ENCODE data around the gene PALM.
A peak's percentile ranks its signal among the peaks of the same experiment; 100 is the strongest.
"Not testable (repeated sequence)": the region's sequence is repeated elsewhere in the genome, so short reads cannot be mapped to it uniquely, and the experiment has no call there.

PALM gene, protein sequence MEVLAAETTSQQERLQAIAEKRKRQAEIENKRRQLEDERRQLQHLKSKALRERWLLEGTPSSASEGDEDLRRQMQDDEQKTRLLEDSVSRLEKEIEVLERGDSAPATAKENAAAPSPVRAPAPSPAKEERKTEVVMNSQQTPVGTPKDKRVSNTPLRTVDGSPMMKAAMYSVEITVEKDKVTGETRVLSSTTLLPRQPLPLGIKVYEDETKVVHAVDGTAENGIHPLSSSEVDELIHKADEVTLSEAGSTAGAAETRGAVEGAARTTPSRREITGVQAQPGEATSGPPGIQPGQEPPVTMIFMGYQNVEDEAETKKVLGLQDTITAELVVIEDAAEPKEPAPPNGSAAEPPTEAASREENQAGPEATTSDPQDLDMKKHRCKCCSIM

DNA sequence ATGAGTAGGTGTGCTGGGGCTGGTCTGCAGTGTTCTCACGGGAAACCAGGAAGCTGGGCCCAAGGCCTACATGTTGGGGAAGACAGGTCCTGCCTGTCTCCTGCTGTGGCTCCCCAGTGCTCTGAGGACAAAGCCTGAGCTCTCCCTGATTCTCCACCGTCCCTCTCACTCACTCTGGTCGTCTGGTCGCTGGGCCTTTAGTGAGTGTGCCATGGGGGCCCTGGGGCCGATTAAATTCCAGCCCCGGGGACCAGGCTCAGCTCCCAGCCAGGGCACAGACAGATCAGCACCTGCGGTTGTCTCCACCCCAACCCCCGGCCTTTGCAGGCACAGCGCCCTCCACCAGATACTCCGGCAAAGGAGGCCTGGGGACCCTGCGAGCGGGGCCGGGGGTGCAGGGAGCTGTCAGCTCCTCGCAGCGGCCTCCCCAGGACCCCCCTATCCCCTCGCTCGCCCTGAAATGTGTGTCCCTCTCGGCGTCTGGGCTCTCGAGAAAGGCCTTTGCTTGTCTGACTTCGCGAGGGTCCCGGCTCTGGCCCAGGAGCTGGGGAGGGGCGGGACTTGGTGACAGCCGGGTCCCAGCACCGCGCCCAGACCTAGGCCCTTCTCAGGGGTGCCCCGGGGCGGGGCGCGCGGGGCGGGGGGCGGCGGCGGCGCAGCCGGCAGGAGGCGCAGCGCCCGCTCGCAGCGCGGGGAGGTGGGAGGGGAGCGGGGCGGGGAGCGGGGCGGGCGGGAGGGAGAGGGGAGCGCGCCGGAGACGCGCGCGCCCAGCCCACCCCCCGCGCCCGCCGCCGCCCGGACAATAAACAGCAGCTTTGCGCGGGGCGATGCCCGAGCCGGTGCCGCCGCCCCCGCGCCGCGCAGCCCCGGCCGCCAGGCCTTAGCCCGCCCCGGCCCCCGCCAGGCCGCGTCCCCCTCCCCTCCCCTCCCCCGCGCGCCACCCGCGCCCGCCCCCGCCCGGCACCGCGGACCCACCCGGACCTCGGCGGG is at the start of gene PALM:
Gene PALM, plus strand, starts transcription at position 782 of the 990 bp plus-strand sequence. CDS start 212 bp downstream, outside the sequence.
- DNase-seq (ENCODE audit: extremely low read depth in 1 of 2, low read depth in 1 of 2) = no peak

DNA sequence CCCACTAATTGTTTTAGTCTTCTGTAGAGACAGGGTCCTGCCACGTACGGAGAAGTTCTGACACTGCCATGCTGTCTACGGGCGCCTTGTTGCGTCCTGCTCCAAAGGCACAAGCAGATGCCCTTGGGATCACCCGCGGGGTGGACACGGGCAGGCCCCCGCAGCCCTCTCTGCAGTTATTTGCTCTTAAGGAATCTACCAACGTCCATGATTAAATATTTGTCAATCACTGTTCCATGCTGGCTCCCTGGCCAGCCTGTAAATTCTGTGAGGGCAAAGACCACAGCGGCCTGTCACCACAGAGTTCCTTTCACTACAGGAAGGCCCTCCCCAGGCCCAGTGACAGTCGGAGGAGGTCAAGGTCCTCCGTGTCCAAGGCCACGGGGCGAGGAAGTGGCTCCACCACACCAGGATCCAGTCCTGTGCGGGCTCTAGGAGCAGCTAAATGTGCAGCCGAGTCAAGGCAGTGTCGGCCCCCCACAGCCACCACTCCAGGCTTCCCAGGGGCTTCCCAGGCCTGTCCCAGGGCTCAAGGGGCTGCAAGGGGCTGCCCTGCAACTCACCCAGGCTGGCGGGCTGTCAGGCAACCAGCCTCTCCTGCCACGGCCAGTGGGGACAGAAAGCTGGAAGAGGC is 47.8 kb upstream of the PALM start:
- no peak for DNase-seq (ENCODE audit: extremely low read depth in 1 of 2, low read depth in 1 of 2)

DNA sequence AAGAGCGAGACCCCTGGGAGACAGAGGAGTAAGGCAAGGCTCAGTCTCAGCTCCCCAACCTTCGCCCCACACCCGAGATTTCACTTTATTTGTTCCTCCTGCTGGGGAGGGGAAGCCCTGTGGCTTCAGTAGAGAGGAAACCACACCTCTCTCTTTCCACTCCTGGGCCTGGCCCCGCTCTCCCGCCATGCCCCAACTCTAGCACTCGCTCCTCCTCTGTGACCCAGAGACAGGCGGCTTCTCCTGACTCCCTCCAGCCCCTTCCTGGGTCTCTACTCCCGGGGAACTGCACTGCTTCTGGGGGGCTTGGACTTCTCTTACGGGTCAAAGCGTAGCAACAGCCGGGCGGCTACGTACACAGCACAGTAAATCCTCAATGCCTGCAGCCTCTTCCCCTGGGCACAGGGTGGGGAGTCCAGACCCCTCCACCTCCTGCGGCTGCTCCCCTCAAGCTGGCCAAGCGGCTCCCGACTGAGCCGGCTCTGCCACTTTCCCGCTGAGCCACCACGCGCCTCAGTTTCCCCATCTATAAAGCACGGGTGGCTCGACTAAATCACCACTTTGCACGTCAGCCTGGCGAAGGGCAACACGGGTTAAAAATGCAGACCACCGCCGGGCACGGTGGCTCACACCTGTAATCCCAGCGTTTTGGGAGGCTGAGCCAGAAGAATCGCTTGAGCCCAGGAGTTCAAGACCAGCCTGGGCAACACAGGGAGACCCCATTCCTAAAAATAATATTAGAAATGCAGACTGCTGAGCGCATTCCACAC is 47.1 kb upstream of the PALM start:
- DNase-seq (ENCODE audit: extremely low read depth in 1 of 2, low read depth in 1 of 2) = peak; percentile 43 to 52

DNA sequence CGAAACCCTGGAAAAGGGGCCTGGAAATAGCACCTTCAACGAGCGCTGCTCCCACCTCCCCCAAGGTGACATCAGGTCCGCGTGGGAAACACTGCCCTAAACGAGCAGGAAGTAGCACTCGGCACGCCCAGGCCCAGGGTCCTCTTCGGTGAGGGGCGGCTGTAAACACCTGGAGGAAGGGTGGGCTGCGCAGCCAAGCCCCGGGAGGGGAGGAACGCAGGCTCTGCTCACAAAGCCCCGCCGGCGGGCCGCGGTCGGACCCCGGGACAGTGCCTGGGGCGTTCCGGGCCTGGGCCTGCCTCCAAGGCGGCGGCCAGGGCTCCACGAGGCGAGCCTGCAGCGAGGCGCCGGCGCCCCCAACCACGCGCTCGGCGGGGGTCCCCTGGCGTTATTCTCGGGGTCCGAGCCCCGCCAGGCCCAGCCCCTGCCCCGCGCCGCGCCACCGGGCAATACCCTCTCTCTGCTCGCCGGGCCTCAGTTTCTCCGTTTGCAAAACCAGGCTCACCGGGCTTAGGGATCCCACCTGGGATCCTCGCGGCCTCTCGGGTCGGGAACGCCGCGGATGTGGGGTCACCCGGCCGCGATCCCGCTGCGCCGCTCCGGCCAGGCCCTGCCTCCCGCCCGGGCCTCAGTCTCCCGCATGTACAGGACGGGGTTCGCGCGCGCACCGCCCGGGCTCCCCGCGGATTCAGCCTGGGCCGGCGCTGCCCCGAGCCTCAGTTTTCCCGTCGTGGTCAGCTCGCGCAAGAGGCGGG is 46.4 kb upstream of the PALM start:
- DNase-seq (ENCODE audit: extremely low read depth in 1 of 2, low read depth in 1 of 2) = peak; percentile 44 to 70

DNA sequence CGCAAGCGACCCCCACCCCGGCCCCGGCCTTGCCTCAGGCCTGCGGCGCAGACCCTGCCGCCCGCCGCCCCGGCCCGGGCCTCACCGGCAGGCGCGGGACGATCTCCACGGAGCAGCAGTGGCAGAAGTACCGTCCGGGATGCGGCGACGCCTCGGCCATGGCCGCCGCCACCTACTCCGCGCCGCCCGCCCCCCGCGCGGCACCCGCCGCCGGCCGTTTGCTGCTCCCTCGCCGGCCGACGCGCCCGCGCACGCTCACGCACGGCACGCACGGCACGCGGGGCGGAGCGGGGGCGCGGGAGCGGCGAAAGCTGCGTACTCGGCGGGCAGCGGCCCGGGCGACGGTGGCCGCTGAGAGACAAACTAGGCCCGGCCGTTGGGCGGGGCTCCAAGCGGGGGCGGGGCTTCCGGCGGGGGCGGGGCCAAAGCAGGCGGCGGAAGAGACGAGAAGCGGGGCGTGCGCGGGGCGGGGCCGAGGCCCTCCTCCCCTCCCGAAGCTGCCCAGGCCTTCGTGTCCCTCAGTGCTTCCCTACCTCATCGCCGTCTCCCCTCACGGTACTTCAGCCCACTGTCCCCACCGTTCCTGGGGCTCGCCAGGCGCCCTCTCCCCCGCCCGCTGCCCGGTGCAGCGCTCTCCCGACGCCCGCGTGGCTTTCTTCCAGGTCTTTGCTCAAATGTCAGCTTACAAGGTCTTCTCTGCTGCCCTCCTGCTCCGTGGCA is 45.6 kb upstream of the PALM start, which contains the start of gene RNF126:
Gene RNF126, minus strand, starts transcription at position 253 of the 720 bp plus-strand sequence. Its CDS starts 93 bp downstream, at position 160.
- peak; percentile 83 to 91 for DNase-seq (ENCODE audit: extremely low read depth in 1 of 2, low read depth in 1 of 2)

DNA sequence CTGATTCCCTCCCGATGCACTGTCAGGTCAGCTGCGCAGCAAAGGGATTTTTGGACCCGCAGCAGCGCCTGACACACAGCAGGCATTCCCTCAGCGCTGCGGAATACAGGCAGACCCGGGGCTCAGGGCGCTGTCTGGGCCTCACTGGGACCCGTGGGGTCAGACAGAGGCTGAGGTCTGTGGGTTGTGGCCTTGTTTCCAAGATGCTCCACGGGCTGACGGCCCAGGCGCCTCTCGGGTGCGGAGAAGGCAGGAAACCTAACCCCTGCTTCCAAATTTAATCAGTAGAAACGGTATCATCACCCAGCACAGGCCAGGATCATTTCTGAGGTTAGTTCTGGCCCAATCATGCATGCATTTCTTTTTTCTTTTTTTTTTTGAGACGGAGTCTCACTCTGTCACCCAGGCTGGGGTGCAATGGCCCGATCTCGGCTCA is 45.0 kb upstream of the PALM start:
- DNase-seq (ENCODE audit: extremely low read depth in 1 of 2, low read depth in 1 of 2) = no peak

DNA sequence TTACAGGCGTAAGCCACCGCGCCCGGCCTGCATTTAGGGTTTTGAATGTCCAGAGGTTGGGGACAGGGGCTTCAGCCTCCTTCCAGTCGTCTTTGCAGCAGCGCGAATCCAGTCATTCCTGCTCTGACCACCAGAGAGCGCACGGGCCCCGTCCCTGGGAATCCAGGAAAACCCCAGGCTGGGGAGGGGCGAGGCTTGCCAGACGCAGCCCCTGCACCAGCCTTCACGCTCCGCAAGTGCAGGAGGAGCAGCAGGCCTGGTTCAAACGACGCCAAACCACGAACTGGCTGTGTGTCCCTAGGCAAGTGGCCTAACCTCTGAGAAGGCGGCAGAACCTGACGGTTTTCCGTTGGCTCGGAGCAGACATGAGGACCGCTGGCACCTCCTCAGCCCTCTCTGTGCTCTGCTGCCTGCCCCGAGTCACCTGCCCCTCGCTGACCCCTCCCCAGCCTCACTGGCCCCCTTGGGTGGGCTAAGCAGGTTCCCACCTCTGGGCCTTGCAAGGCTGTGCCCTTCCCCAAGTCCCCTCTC is 43.8 kb upstream of the PALM start:
- DNase-seq (ENCODE audit: extremely low read depth in 1 of 2, low read depth in 1 of 2) = peak; percentile 58 to 69

DNA sequence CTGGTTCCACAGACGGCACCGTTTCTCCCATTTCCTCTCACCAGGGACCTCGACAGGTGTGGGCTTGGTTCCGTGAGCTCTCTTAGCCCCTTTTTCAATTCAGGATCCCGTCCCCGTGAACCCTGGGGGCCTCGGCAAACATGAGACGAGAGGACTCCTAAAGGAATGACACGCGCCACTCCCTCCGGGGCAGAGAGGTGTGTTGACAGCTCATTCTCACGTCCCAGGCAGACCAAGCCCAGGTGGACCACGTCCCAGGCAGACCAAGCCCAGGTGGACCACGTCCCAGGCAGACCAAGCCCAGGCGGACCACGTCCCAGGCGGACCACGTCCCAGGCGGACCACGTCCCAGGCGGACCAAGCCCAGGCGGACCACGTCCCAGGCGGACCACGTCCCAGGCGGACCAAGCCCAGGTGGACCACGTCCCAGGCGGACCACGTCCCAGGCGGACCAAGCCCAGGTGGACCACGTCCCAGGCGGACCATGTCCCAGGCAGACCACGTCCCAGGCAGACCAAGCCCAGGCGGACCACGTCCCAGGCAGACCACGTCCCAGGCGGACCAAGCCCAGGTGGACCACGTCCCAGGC is 41.7 kb upstream of the PALM start:
- DNase-seq (ENCODE audit: extremely low read depth in 1 of 2, low read depth in 1 of 2) = not testable (repeated sequence)

DNA sequence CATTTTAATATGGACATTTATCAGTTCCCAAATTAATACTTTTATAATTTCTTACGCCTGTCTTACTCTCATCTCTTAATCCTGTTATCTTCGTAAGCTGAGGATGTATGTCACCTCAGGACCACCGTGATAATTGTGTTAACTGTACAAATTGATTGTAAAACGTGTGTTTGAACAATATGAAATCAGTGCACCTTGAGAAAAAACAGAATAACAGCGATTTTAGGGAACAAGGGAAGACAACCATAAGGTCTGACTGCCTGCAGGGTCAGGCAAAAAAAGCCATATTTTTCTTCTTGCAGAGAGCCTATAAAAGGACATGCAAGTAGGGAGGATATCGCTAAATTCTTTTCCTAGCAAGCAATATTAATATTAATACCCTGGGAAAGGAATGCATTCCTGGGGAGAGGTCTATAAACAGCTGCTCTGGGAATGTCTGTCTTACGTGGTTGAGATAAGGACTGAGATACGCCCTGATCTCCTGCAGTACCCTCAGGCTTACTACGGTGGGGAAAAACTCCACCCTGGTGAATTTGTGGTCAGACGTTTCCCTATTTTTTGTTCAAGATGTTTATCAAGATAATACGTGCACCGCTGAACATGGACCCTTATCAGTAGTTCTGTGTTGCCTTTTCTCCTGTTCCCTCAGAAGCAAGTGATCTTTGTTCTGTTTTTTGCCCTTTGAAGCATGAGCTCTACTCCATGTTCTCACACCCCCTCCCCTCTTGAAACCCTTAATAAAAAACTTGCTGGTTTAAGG is 39.9 kb upstream of the PALM start:
- not testable (repeated sequence) for DNase-seq (ENCODE audit: extremely low read depth in 1 of 2, low read depth in 1 of 2)

DNA sequence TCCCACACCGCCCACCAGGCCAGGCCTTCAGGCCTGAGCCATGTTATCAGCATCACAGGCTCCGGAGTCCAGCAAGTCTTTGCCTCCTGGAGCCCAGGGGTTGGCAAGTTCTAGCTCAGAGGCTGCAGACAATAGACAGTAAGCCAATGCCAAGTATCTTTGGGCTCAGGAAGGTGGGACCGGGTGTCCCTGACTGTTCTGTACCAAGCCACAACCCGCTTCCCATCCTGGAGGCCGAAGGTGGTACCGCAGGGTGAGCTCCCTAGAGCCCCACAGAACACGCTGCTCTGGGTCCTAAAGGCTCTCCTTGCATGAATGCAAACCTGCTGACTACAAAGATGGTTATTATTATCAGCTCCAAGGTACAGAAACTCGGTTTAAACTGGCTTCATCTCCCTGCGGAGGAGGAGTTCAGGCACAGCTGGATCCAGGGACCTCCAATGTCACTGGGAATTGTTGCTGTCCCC is 38.1 kb upstream of the PALM start:
- DNase-seq (ENCODE audit: extremely low read depth in 1 of 2, low read depth in 1 of 2) = no peak

DNA sequence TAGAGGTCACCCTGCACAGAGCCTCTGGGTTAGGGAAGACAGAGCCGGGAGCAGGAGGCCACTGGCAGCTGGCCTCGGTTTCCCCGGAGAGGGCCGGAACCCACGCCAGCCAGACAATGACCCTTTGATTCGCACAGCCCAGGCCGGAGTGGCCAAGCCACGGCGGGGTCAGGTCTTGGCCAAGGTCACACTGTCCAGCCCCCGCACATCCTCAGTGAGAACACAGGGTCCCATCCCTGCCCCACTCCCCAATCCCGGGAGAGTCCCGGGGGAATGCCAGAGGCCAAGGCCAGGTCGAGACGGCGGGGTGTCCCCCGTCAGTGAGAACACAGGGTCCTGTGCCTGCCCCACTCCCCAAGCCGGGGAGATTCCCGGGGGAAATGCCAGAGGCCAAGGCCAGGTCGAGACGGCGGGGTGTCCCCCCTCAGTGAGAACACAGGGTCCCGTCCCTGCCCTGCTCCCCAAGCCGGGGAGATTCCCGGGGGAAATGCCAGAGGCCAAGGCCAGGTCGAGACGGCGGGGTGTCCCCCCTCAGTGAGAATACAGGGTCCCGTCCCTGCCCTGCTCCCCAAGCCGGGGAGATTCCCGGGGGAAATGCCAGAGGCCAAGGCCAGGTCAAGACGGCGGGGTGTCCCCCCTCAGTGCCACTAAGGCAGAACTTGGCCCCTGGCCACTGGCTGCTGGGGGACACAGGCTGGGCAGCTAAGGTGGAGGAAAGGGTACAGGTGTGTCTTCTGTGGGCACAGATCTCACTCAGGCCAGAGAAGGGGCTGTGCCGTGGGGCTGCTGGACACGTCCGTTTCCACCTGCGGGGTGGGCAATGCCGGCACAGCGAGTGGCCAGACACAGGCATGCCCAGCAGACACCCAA is 34.2 kb upstream of the PALM start:
- no peak for DNase-seq (ENCODE audit: extremely low read depth in 1 of 2, low read depth in 1 of 2)

DNA sequence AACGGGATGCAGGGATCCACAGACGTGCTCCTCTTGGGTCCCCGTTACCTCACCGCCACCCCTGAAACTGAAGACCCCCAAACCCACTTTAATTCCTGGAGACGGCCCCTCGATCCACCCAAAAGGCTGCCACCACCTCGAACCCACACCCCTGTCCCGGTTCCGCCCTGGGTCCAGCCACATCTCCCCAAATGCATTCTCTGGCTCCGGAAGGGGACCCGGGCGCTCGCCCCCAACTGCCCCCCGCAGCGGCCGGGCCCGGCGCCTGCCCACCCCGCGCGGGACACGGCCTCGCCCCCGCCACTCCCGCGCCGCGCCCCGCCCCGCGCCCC is 32.8 kb upstream of the PALM start:
- DNase-seq (ENCODE audit: extremely low read depth in 1 of 2, low read depth in 1 of 2) = no peak

DNA sequence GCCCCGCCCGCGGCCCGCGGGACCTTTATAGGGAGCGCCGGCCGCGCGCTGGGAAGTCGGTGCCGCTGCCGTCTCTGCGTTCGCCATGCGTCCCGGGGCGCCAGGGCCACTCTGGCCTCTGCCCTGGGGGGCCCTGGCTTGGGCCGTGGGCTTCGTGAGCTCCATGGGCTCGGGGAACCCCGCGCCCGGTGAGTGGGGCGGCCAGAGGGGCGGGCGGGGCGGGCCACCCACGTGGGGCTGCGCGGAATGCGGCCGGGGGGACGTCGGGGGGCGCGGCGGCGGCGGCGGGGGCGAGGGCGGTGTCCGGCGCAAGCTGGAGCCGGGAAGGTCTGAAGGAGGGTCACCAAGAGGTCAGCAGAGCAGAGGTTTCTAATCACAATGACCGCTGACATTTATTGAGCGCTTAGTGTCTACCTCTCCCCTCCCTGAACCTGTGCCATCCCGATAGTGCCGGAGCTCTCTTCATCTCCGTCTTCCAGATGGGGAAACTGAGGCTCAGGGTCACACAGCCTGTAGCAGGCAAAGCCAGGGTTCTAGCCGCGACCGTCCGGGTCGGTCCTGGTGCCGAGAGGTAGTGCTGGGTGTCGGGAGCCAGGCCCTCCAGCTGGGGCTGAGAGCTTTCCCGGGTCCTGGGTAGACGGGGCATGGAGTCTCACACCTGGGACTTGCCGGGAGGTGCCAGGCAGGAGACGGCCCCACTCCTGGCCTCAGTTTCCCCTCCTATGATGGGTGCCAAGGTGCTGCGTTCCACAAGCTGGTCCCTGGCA is 32.2 kb upstream of the PALM start, which contains the start of gene FSTL3:
Gene FSTL3, plus strand, starts transcription at position 54 of the 767 bp plus-strand sequence. Its CDS starts 32 bp downstream, at position 86.
- DNase-seq (ENCODE audit: extremely low read depth in 1 of 2, low read depth in 1 of 2) = no peak

DNA sequence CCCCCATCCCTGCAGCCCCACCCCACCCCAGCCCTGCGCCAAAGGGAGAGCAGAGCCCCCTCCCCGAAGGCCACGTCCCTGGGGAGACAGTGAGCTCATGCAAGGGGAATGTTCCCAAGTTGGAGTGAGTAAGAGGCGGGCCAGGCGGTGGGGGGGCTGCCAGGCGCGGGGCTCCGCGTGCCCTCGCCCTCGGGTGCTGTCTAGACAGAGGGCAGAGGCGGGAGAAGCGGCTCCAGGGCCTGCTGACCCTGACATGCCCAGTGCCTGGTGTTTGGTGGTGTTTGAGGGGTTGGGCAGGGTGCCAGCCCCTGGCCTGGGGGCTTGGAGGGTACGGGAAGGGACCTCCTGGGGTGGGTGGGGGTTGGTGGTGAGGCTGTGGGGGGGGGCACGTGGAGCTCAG is 31.5 kb upstream of the PALM start:
- DNase-seq (ENCODE audit: extremely low read depth in 1 of 2, low read depth in 1 of 2) = no peak

DNA sequence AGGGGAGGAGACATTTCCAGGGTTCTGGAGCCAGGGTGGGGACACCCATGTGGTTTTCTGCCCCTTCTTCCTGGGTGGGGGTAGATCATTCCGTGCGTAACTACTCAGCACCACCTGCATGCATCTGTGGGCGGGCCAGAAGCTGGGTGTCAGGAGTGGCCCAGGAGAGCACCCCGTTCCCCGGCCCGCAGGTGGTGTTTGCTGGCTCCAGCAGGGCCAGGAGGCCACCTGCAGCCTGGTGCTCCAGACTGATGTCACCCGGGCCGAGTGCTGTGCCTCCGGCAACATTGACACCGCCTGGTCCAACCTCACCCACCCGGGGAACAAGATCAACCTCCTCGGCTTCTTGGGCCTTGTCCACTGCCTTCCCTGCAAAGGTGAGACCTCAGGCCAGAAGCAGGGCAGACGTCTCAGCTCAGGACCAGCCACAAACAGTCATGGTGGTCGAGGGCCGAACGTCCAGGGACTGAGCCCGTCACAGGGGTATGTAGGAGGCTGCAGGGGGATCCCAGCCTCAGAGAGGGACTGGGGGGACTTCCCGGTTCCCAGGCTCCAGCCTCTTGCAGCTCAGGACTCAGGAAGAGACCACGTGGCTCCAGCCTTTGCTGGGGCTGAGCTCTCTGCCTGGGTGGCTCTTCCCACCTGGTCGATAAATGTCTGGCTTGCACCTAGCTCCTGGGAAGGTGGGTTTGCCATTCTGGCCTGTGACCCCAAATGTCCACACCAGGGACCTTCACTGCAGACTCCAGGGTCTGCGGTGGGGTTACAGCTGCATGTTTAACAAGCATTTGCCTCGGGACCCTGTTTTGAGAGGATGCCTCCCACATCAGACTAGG is 30.9 kb upstream of the PALM start:
- DNase-seq (ENCODE audit: extremely low read depth in 1 of 2, low read depth in 1 of 2) = no peak

Measured in stimulated activated CD8-positive, alpha-beta memory T cell treated with anti-CD3 and anti-CD28 coated beads, Interleukin-7, amount 100 ng/mL, for 48 hours (primary cell).